Neural cell (in vitro differentiated cells): ENCODE measurements around the gene NES.

ENCODE experiments used
- EP300 ChIP-seq: fragments of 450-650 bp; conservative IDR thresholded peaks from 2 replicates; pipeline ENCODE4 v1.6.1; 2014; ENCODE audit warnings: antibody characterized with exemption, mild to moderate bottlenecking, moderate library complexity; ENCODE audit not compliant: poor library complexity, severe bottlenecking
- POLR2AphosphoS5 ChIP-seq: IDR thresholded peaks from 2 replicates; pipeline ENCODE4 v1.6.1; 2012
- RAD21 ChIP-seq: fragments of 450-650 bp; conservative IDR thresholded peaks from 2 replicates; pipeline ENCODE4 v1.6.1; 2014; ENCODE audit warnings: antibody characterized with exemption, mild to moderate bottlenecking, moderate library complexity
- TF ChIP-seq, protein P1 (sequence below): fragments of 450-650 bp; IDR thresholded peaks from 2 replicates; pipeline ENCODE4 v1.5.1; 2014; ENCODE audit warnings: antibody characterized with exemption, mild to moderate bottlenecking, moderate library complexity; ENCODE audit not compliant: poor library complexity, severe bottlenecking

DNA sequence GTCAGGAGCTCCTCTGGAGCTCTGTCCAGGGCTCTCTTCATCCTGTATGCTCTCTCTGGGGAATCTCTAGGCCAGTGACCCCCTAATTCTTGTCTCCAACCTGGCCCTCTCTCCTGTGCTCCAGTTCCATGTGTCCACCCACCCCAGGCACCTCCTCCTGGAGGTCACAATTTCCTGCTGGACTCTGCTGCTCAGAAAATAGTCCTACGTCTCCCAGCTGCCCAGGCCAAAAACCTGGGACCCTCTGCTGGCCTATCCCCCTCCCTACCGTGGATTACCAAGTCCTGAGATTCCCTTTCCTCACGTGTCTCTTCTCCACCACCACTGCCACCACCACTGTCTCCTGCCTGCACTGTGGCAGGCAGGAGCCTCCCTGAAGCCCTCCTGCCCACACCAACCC, 11.7 kb downstream of the NES start:
- TF ChIP-seq RAD21 (no peak), POLR2AphosphoS5 (no peak), EP300 (no peak)
- TF ChIP-seq, protein P1, sequence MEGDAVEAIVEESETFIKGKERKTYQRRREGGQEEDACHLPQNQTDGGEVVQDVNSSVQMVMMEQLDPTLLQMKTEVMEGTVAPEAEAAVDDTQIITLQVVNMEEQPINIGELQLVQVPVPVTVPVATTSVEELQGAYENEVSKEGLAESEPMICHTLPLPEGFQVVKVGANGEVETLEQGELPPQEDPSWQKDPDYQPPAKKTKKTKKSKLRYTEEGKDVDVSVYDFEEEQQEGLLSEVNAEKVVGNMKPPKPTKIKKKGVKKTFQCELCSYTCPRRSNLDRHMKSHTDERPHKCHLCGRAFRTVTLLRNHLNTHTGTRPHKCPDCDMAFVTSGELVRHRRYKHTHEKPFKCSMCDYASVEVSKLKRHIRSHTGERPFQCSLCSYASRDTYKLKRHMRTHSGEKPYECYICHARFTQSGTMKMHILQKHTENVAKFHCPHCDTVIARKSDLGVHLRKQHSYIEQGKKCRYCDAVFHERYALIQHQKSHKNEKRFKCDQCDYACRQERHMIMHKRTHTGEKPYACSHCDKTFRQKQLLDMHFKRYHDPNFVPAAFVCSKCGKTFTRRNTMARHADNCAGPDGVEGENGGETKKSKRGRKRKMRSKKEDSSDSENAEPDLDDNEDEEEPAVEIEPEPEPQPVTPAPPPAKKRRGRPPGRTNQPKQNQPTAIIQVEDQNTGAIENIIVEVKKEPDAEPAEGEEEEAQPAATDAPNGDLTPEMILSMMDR, result no peak
